Cardiac muscle cell (in vitro differentiated cells and primary cell): ENCODE measurements around the gene C20orf202. TPM values are rescaled to one million over a fixed set of nuclear protein-coding genes. Genes with fewer than 3 reads are reported as not detected.

Experiments
- DNase-seq, 2 donors: peaks; one replicate each; pipeline versions ENCODE4 v3.0.0 to v3.0.0-alpha.2; 2010 to 2017; ENCODE audit warnings: low read depth in 1 of 2, low spot score in 1 of 2
- H3K27ac ChIP-seq: fragments of 200-600 bp; sonication (generic); 2 replicates; pipeline ENCODE4 v1.5.1; 2016
- H3K27me3 ChIP-seq: fragments of 200-600 bp; sonication (generic); 2 replicates; pipeline ENCODE4 v1.6.0; 2016; ENCODE audit warnings: control low read depth
- H3K36me3 ChIP-seq: fragments of 200-600 bp; sonication (generic); 2 replicates; pipeline ENCODE4 v1.5.1; 2016; ENCODE audit warnings: control low read depth
- H3K4me1 ChIP-seq: fragments of 200-600 bp; sonication (generic); 2 replicates; pipeline ENCODE4 v1.8.1; 2017; ENCODE audit warnings: low read depth, mild to moderate bottlenecking, mixed run types
- H3K4me3 ChIP-seq: fragments of 200-600 bp; sonication (generic); 2 replicates; pipeline ENCODE4 v1.5.1; 2016; ENCODE audit warnings: mild to moderate bottlenecking
- H3K9me3 ChIP-seq: fragments of 200-600 bp; sonication (generic); 2 replicates; pipeline ENCODE4 v1.5.1; 2017; ENCODE audit warnings: low read depth, mild to moderate bottlenecking, control low read depth
- polyA plus RNA-seq: library from polyadenylated mRNA; unstranded; fragments of >200 nt; fragmentation: Nextera tagmentation; extraction: Ambion mirVana; gene quantifications from 2 replicates; pipeline ENCODE4 v1.2.1, GENCODE V29; 2016
- total RNA-seq: library from RNA; depleted of rRNA; stranded (reverse); fragments of >200 nt; gene quantifications from 2 replicates; pipeline ENCODE4 v1.2.3, GENCODE V29; 2016
- TF ChIP-seq, protein P1 (sequence below): IDR thresholded peaks from 2 replicates; pipeline ENCODE4 v1.5.1; 2012; ENCODE audit warnings: low read depth, mild to moderate bottlenecking, low read length

C20orf202 gene
- total and polyA plus RNA-seq, 2 experiments from 2014 or later = 0.27 to 0.83 TPM

- H3K9me3 ChIP-seq = no peaks in the 10 kb centered on the region
- no peaks in the 10 kb centered on the region for H3K36me3 ChIP-seq
- H3K27me3 ChIP-seq = no peaks in the 10 kb centered on the region
- H3K4me3 ChIP-seq = no peak overlapping the region
- H3K4me1 ChIP-seq = no peaks in the 10 kb centered on the region
- DNase-seq = no peak
- H3K27ac ChIP-seq = no peak overlapping the region
- TF ChIP-seq, protein P1, sequence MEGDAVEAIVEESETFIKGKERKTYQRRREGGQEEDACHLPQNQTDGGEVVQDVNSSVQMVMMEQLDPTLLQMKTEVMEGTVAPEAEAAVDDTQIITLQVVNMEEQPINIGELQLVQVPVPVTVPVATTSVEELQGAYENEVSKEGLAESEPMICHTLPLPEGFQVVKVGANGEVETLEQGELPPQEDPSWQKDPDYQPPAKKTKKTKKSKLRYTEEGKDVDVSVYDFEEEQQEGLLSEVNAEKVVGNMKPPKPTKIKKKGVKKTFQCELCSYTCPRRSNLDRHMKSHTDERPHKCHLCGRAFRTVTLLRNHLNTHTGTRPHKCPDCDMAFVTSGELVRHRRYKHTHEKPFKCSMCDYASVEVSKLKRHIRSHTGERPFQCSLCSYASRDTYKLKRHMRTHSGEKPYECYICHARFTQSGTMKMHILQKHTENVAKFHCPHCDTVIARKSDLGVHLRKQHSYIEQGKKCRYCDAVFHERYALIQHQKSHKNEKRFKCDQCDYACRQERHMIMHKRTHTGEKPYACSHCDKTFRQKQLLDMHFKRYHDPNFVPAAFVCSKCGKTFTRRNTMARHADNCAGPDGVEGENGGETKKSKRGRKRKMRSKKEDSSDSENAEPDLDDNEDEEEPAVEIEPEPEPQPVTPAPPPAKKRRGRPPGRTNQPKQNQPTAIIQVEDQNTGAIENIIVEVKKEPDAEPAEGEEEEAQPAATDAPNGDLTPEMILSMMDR = no peak
Measured at GRCh38 chr20:1195226-1195625, 8.0 kb upstream of the C20orf202 start.

DNA sequence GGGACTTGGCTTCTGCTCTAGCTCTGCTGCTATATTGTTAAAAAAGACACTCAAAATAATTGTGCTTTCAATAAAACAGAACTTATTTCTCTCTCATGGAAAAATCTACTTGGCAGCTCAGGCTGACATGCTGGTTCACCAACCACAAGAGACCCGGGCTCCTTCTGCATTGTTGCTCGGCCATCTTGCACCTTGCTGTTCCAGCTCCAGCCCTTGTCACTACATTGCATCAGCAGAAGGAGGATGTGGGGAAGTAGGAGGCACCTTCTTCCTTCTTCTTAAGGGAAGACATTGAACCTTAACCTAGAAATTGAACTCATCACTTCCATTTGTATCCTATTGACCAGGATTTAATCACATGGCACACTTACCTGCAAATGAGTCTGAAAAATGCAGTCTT lies 6.6 kb upstream of the C20orf202 start:
- no peaks in the 10 kb centered on the region for H3K4me1 ChIP-seq
- H3K9me3 ChIP-seq = no peaks in the 10 kb centered on the region
- DNase-seq = no peak
- no peak overlapping the region for H3K27ac ChIP-seq
- H3K27me3 ChIP-seq = no peaks in the 10 kb centered on the region
- H3K4me3 ChIP-seq = no peak overlapping the region
- TF ChIP-seq, protein P1 = no peak
- no peaks in the 10 kb centered on the region for H3K36me3 ChIP-seq

DNA sequence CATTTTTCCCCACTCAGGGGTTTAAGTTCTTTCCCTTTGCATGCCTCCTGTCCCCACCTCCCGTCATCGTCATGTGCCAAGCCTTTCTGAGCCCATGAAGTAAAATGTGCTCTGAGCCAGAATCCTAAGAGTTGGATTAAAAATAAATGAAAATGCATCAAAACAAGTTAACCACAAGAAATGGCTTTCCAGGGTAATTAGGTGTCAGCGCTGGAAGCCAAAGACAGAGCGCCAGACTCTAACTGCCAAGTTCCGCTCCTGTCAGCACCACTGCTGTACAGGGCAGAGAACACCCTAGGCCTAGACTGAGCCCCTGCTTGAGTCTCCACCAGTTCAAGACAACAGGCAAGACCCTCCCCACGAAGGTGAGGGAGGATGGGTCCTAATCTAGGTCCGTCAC lies 5.5 kb upstream of the C20orf202 start:
- Histone ChIP-seq H3K9me3 (no peaks in the 10 kb centered on the region), H3K27me3 (no peaks in the 10 kb centered on the region), H3K36me3 (no peaks in the 10 kb centered on the region), H3K4me1 (no peaks in the 10 kb centered on the region), H3K27ac (no peak overlapping the region), H3K4me3 (no peak overlapping the region)
- DNase-seq = no peak
- TF ChIP-seq, protein P1 = no peak

GRCh38 chr20:1198751-1199150 lies 4.5 kb upstream of the C20orf202 start:
- no peak for DNase-seq
- Histone ChIP-seq H3K9me3 (no peaks in the 10 kb centered on the region), H3K27ac (no peak overlapping the region), H3K4me1 (no peaks in the 10 kb centered on the region), H3K4me3 (no peak overlapping the region), H3K27me3 (no peaks in the 10 kb centered on the region), H3K36me3 (no peaks in the 10 kb centered on the region)
- TF ChIP-seq, protein P1 = no peak

DNA sequence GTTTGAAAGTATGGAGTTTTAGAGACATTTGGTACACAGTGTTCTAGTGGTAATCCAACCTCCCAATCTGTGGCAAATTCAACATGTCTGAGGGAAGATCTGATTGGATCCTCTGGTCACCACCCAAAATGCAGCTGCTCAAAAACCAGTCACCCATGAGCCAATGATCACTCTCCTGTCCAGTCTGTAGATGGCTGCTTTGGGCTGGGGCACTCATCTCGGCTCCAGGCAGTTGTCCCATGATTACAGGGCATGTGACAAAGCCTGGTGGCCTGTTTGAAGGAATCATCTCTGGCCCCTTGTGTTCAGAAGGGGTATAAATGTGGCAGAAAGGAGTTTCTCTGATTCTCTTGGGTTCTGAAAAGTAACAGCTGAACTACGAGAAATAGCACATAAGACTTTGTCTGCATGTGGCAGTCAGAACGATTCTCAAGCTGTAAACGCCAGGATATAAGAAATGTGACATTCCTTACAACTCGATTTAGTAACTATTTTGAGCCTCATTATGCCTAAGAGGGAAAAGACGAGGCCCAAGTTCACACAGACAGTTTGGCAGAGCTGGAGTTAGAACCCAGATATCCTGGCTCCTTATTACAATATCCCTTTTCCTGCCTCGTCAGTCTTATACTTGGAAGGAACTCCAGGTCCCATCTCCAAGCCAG lies 3.9 kb upstream of the C20orf202 start:
- DNase-seq = no peak
- Histone ChIP-seq H3K9me3 (no peaks in the 10 kb centered on the region), H3K27ac (no peak overlapping the region), H3K4me3 (no peak overlapping the region), H3K4me1 (no peaks in the 10 kb centered on the region), H3K36me3 (no peaks in the 10 kb centered on the region), H3K27me3 (no peaks in the 10 kb centered on the region)
- TF ChIP-seq, protein P1 = no peak
